GM18502 (cell line): Measurements from ENCODE around the gene RAB7B.
A peak's percentile ranks its signal among the peaks of the same experiment; 100 is the strongest.
"Not testable (repeated sequence)": the region's sequence is repeated elsewhere in the genome, so short reads cannot be mapped to it uniquely, and the experiment has no call there.

Source experiments
- ATAC-seq: cut with Tn5 transposase; IDR thresholded peaks from one replicate; pipeline ENCODE4 v1.9.1; 2021; ENCODE audit warnings: mild to moderate bottlenecking; ENCODE audit not compliant: unreplicated experiment, poor library complexity

The RAB7B gene

GRCh38 chr1:206002871-206003801, at the start of gene RAB7B:
Gene RAB7B (minus strand): TSS chr1:206003395. CDS start chr1:205994135, 9,260 bp downstream.
- no peak for ATAC-seq

- ATAC-seq, result not testable (repeated sequence)
Observed at GRCh38 chr1:206052231-206052865, 49.2 kb upstream of the RAB7B start.

GRCh38 chr1:206050655-206051235, 47.5 kb upstream of the RAB7B start:
- ATAC-seq, result peak; percentile 81

- ATAC-seq, result no peak
Observed at GRCh38 chr1:206049919-206050600, 46.9 kb upstream of the RAB7B start.

GRCh38 chr1:206049293-206049692, 46.1 kb upstream of the RAB7B start:
- ATAC-seq, result peak; percentile 53

GRCh38 chr1:206048582-206048981, 45.4 kb upstream of the RAB7B start:
- ATAC-seq, result no peak

- ATAC-seq, result no peak
Observed at GRCh38 chr1:206047271-206047670, 44.1 kb upstream of the RAB7B start.

- ATAC-seq, result peak; percentile 65
Observed at GRCh38 chr1:206041640-206042039, 38.4 kb upstream of the RAB7B start.

- ATAC-seq, result no peak
Observed at GRCh38 chr1:206040328-206040727, 37.1 kb upstream of the RAB7B start.

GRCh38 chr1:206039046-206039973, 36.1 kb upstream of the RAB7B start:
- no peak for ATAC-seq

- ATAC-seq, result no peak
Observed at GRCh38 chr1:206037581-206037980, 34.4 kb upstream of the RAB7B start.

- ATAC-seq, result no peak
Observed at GRCh38 chr1:206036663-206037455, 33.7 kb upstream of the RAB7B start.

- ATAC-seq, result no peak
Observed at GRCh38 chr1:206035027-206035426, 31.8 kb upstream of the RAB7B start.

- no peak for ATAC-seq
Observed at GRCh38 chr1:206032380-206033140, 29.4 kb upstream of the RAB7B start.

GRCh38 chr1:206030714-206031113, 27.5 kb upstream of the RAB7B start:
- ATAC-seq, result peak; percentile 83

GRCh38 chr1:206030191-206030590, 27.0 kb upstream of the RAB7B start:
- ATAC-seq, result no peak

- ATAC-seq, result no peak
Observed at GRCh38 chr1:206029484-206029883, 26.3 kb upstream of the RAB7B start.

GRCh38 chr1:206025283-206025820, 22.2 kb upstream of the RAB7B start:
- ATAC-seq, result no peak
